ENCODE data around the gene CGNL1. TPM values are rescaled to one million over a fixed set of nuclear protein-coding genes. Genes with fewer than 3 reads are reported as not detected.

The CGNL1 gene
- total and polyA plus RNA-seq, 7 donors, result 0.69 to 7.2 (median 2.4) TPM

DNA sequence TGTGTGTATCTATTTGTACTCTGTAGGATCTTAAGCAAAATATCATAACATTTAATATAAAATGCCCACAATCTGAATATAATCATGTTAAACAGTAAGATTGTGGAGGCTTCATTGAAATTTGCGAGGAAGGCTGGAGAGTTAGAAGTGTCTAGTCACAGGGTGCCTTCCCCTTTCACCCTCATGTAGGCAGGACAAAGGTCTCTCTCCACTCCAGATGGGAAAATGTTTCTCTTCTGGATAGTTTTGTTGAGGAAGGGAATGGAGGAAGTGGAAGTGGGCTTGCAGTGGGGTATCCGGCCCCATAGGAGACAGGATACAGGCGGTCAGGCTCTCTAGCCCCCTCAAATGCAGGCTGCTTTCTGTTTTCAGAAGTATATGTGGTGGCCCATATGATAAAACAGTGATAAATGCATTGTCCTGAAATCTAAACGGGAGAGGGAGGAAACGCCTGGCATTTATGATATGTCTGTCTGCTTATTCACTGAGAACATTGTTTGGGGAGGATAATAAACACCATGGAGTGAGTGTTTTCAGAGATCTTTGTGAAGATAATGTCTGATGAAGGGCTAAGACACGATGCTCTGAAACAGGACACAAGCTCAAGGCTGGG, 202.1 kb downstream of the CGNL1 start:
- Histone ChIP-seq H3K27ac (no peak overlapping the region), H3K36me3 (no peaks in the 10 kb centered on the region), H3K4me1 (peaks cover 0 to 7% (median 3%) of the 10 kb centered on the region in 4 donors), H3K27me3 (no peaks in the 10 kb centered on the region), H3K4me3 (no peak overlapping the region), H3K9me3 (peaks cover 0 to 5% (median 2%) of the 10 kb centered on the region in 4 donors)
- WGBS, 2 donors, result 7 to 26% methylated on average over 6 of the region's 6 CpGs
- no peak for DNase-seq
- intact Hi-C loops (cut with DNase I), result no loop called here
- TF ChIP-seq EP300 (IDR thresholded peaks at IDR 0.05), result no peak
- TF ChIP-seq POLR2A (IDR thresholded peaks at IDR 0.05), result no peak
- no peak for TF ChIP-seq POLR2AphosphoS5 (IDR thresholded peaks at IDR 0.05)
- TF ChIP-seq, protein P1, sequence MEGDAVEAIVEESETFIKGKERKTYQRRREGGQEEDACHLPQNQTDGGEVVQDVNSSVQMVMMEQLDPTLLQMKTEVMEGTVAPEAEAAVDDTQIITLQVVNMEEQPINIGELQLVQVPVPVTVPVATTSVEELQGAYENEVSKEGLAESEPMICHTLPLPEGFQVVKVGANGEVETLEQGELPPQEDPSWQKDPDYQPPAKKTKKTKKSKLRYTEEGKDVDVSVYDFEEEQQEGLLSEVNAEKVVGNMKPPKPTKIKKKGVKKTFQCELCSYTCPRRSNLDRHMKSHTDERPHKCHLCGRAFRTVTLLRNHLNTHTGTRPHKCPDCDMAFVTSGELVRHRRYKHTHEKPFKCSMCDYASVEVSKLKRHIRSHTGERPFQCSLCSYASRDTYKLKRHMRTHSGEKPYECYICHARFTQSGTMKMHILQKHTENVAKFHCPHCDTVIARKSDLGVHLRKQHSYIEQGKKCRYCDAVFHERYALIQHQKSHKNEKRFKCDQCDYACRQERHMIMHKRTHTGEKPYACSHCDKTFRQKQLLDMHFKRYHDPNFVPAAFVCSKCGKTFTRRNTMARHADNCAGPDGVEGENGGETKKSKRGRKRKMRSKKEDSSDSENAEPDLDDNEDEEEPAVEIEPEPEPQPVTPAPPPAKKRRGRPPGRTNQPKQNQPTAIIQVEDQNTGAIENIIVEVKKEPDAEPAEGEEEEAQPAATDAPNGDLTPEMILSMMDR (IDR thresholded peaks at IDR 0.05), result no peak

GRCh38 chr15:57580428-57580827, 204.1 kb downstream of the CGNL1 start:
- peaks cover 0 to 6% (median 4%) of the 10 kb centered on the region in 4 donors for H3K9me3 ChIP-seq
- no peak for DNase-seq
- H3K27ac ChIP-seq, result no peak overlapping the region
- H3K36me3 ChIP-seq, result no peaks in the 10 kb centered on the region
- H3K27me3 ChIP-seq, result no peaks in the 10 kb centered on the region
- whole genome bisulfite sequencing, 2 donors, result 92 to 94% methylated on average over 8 of the region's 8 CpGs
- peaks cover 0 to 7% (median 3%) of the 10 kb centered on the region in 4 donors for H3K4me1 ChIP-seq
- no peak overlapping the region for H3K4me3 ChIP-seq
- TF ChIP-seq POLR2AphosphoS5 (IDR thresholded peaks at IDR 0.05) (no peak), EP300 (IDR thresholded peaks at IDR 0.05) (no peak), POLR2A (IDR thresholded peaks at IDR 0.05) (no peak)
- TF ChIP-seq, protein P1 (IDR thresholded peaks at IDR 0.05), result no peak
- intact Hi-C loops (cut with DNase I), result no loop called here

GRCh38 chr15:57580866-57581265, 204.6 kb downstream of the CGNL1 start:
- peaks cover 0 to 7% (median 3%) of the 10 kb centered on the region in 4 donors for H3K4me1 ChIP-seq
- H3K27me3 ChIP-seq, result no peaks in the 10 kb centered on the region
- WGBS, 2 donors, result 32 to 70% methylated on average over 5 of the region's 5 CpGs
- DNase-seq, result no peak
- H3K27ac ChIP-seq, result no peak overlapping the region
- intact Hi-C loops (cut with DNase I), result no loop called here
- peaks cover 0 to 6% (median 4%) of the 10 kb centered on the region in 4 donors for H3K9me3 ChIP-seq
- TF ChIP-seq EP300 (IDR thresholded peaks at IDR 0.05), result no peak
- no peak for TF ChIP-seq POLR2A (IDR thresholded peaks at IDR 0.05)
- TF ChIP-seq POLR2AphosphoS5 (IDR thresholded peaks at IDR 0.05), result no peak
- TF ChIP-seq, protein P1 (IDR thresholded peaks at IDR 0.05), result no peak
- no peaks in the 10 kb centered on the region for H3K36me3 ChIP-seq
- no peak overlapping the region for H3K4me3 ChIP-seq

DNA sequence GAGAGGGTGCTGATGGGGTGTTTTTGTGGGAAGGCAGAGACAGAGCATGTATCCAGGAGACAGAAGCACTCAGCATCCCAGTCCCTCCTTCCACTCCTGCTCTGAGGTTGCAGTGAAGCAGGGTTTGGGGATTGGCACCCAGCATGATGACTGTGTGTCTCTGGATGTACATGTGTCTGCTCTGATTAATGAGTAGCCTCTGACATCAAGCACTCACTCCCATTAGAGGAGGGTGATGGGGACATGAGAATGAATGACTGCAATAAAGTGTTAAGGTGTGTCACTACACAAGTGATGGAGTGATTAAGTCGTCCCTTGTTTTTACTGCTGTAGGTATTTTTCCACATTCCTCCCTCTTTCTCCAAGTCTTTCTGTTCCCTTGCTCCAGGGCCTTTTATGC, 205.8 kb downstream of the CGNL1 start:
- Histone ChIP-seq H3K27ac (no peak overlapping the region), H3K4me1 (peaks cover 0 to 7% (median 3%) of the 10 kb centered on the region in 4 donors), H3K9me3 (peaks cover 0 to 6% (median 4%) of the 10 kb centered on the region in 4 donors), H3K27me3 (no peaks in the 10 kb centered on the region), H3K36me3 (no peaks in the 10 kb centered on the region), H3K4me3 (no peak overlapping the region)
- TF ChIP-seq, protein P1 (IDR thresholded peaks at IDR 0.05), result no peak
- TF ChIP-seq POLR2A (IDR thresholded peaks at IDR 0.05) (no peak), POLR2AphosphoS5 (IDR thresholded peaks at IDR 0.05) (no peak), EP300 (IDR thresholded peaks at IDR 0.05) (no peak)
- 13 to 66% methylated on average over 1 of the region's 1 CpG for WGBS, 2 donors
- intact Hi-C loops (cut with DNase I), result no loop called here
- no peak for DNase-seq
